Rectal smooth muscle tissue (tissue), 1 donor: Measurements from ENCODE around the gene EOGT.

Experiments
- H3K27ac ChIP-seq: one replicate; pipeline ENCODE4 v1.7.0; 2013; ENCODE audit warnings: low read depth, low read length, inconsistent platforms
- H3K27me3 ChIP-seq: one replicate; pipeline ENCODE4 v1.7.0; 2013; ENCODE audit warnings: low read length; ENCODE audit not compliant: control insufficient read depth, insufficient read depth
- H3K36me3 ChIP-seq: one replicate; pipeline ENCODE4 v1.7.0; 2013; ENCODE audit warnings: low read length; ENCODE audit not compliant: control insufficient read depth, insufficient read depth
- H3K4me1 ChIP-seq: one replicate; pipeline ENCODE4 v1.7.0; 2013; ENCODE audit warnings: low read length; ENCODE audit not compliant: control insufficient read depth, insufficient read depth
- H3K4me3 ChIP-seq: one replicate; pipeline ENCODE4 v1.7.0; 2013; ENCODE audit warnings: low read length
- H3K9ac ChIP-seq: one replicate; pipeline ENCODE4 v1.7.0; 2013; ENCODE audit warnings: low read length

EOGT gene

GRCh38 chr3:69013253-69014021 lies at the start of gene EOGT:
EOGT (minus strand) TSS chr3:69013684; CDS start chr3:69009846, 3,838 bp downstream.
- Histone ChIP-seq H3K36me3 (peaks cover 2% of the 10 kb centered on the region), H3K27ac (peak within 1 kb of the TSS; percentile 96), H3K27me3 (no peaks in the 10 kb centered on the region), H3K4me1 (peaks cover 12% of the 10 kb centered on the region), H3K4me3 (peak within 1 kb of the TSS; percentile 88), H3K9ac (peak within 1 kb of the TSS; percentile 89)

- Histone ChIP-seq H3K36me3 (peaks cover 16% of the 10 kb centered on the region), H3K27ac (no peak overlapping the region), H3K4me3 (no peak overlapping the region), H3K27me3 (no peaks in the 10 kb centered on the region), H3K9ac (no peak overlapping the region), H3K4me1 (no peaks in the 10 kb centered on the region)
These were observed 46.2 kb upstream of the EOGT start for GRCh38 chr3:69059688-69060087.

GRCh38 chr3:69058947-69059224 lies 45.4 kb upstream of the EOGT start:
- H3K36me3 ChIP-seq = peaks cover 16% of the 10 kb centered on the region
- H3K4me1 ChIP-seq = no peaks in the 10 kb centered on the region

GRCh38 chr3:69058180-69058946 lies 44.9 kb upstream of the EOGT start:
- Histone ChIP-seq H3K27ac (no peak overlapping the region), H3K36me3 (peaks cover 16% of the 10 kb centered on the region), H3K4me3 (no peak overlapping the region), H3K4me1 (no peaks in the 10 kb centered on the region), H3K27me3 (no peaks in the 10 kb centered on the region), H3K9ac (no peak overlapping the region)

More at GRCh38 chr3:69058947-69059224, 45.4 kb upstream of the EOGT start:
- H3K9ac ChIP-seq = no peak overlapping the region
- no peaks in the 10 kb centered on the region for H3K27me3 ChIP-seq
- H3K27ac ChIP-seq = no peak overlapping the region
- no peak overlapping the region for H3K4me3 ChIP-seq

- H3K36me3 ChIP-seq = peaks cover 4% of the 10 kb centered on the region
- H3K4me3 ChIP-seq = peak overlapping the region; percentile 99
- H3K27ac ChIP-seq = peak overlapping the region; percentile 86
- H3K4me1 ChIP-seq = peaks cover 12% of the 10 kb centered on the region
- no peak overlapping the region for H3K9ac ChIP-seq
- H3K27me3 ChIP-seq = no peaks in the 10 kb centered on the region
These were observed 39.0 kb upstream of the EOGT start for GRCh38 chr3:69052472-69052898.

DNA sequence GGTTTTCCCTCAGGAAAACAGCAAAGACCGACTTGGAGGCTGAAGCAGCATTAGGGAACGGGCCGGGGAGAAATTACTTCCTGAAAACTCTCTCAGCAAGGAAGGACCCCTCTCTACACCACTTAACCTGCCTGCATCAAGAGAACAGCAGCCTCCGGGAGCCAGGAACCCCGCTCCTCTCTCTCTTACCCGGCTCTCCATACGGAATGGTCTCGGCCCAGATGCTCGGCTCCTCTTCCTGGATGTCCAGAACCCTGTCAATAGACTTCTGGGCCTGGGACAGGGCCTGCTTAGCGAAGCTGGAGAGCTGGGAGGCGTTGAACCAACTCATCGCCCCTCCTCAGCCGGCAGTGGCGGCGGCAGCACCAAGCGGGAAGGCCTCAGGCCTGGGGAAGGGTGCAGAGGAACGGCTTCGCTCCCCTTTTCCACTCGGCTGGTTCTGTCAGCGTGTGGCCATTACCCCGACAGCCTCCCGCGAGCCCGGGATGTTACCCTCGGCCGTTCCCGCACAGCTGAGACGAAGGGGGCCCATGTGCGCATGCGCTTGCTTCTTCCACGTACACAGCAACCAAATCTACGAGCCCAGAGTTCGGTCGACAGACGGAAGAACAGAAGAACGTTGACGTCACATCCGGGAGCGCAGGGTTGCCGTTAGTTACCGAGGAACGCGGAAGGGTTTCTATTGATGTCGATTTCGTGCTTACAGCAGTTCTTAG lies 38.4 kb upstream of the EOGT start, which contains the start of gene TMF1:
TSS of gene TMF1 (minus strand) at position 578 of the 716 bp plus-strand sequence. CDS start at position 331, 247 bp downstream.
- Histone ChIP-seq H3K36me3 (peaks cover 7% of the 10 kb centered on the region), H3K27ac (peak within 1 kb of the TSS; percentile 86), H3K4me3 (peak within 1 kb of the TSS; percentile 99), H3K27me3 (no peaks in the 10 kb centered on the region), H3K9ac (peak within 1 kb of the TSS; percentile 95), H3K4me1 (peaks cover 12% of the 10 kb centered on the region)

- Histone ChIP-seq H3K36me3 (peaks cover 7% of the 10 kb centered on the region), H3K27ac (no peak overlapping the region), H3K4me1 (peaks cover 12% of the 10 kb centered on the region)
These were observed 35.5 kb upstream of the EOGT start for GRCh38 chr3:69048990-69049389.

GRCh38 chr3:69044608-69045007 lies 31.1 kb upstream of the EOGT start:
- Histone ChIP-seq H3K9ac (no peak overlapping the region), H3K27ac (no peak overlapping the region), H3K4me3 (no peak overlapping the region), H3K36me3 (peaks cover 14% of the 10 kb centered on the region), H3K4me1 (peaks cover 4% of the 10 kb centered on the region), H3K27me3 (no peaks in the 10 kb centered on the region)

More at GRCh38 chr3:69048990-69049389, 35.5 kb upstream of the EOGT start:
- H3K4me3 ChIP-seq = no peak overlapping the region
- no peak overlapping the region for H3K9ac ChIP-seq
- no peaks in the 10 kb centered on the region for H3K27me3 ChIP-seq

DNA sequence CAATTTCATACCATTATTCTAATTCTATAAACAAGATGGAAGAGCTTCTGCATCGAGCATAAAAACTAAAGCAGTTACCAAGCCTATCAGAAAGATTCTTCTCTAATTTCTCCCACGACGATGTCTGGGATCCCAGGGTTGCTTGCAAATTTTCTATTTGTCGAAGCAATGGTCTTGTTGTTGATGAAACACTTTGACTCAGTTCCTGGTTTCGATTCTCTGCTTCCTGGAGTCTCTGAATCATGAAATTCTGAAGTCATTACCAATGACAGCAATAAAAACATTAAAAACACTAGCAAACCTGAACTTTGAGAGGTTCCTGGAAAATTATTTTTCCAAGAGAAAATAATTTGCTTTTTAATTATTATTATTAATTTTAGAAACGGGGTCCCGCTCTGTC lies 20.0 kb upstream of the EOGT start:
- Histone ChIP-seq H3K9ac (no peak overlapping the region), H3K27me3 (no peaks in the 10 kb centered on the region), H3K36me3 (peaks cover 15% of the 10 kb centered on the region), H3K27ac (no peak overlapping the region), H3K4me1 (no peaks in the 10 kb centered on the region), H3K4me3 (no peak overlapping the region)

DNA sequence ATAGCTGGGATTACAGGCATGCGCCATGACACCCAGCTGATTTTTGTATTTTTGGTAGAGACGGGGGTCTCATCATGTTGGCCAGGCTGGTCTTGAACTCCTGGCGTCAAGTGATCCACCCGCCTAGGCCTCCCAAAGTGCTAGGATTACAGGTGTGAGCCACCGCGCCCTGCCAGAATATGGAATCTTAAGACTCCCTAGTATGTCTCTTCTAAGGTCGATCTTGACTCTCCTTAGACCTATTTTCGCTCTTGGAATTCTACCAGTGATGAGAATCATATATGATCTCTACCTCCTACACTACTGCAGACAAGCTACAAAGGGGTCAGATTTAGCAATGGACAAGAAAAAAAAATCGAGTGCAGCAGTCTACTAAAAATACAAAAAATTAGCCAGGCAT lies 19.3 kb upstream of the EOGT start:
- no peak overlapping the region for H3K4me3 ChIP-seq
- no peak overlapping the region for H3K27ac ChIP-seq
- no peak overlapping the region for H3K9ac ChIP-seq
- H3K36me3 ChIP-seq = peaks cover 10% of the 10 kb centered on the region
- no peaks in the 10 kb centered on the region for H3K27me3 ChIP-seq
- no peaks in the 10 kb centered on the region for H3K4me1 ChIP-seq

- H3K27ac ChIP-seq = no peak overlapping the region
- H3K36me3 ChIP-seq = peaks cover 10% of the 10 kb centered on the region
- H3K4me1 ChIP-seq = no peaks in the 10 kb centered on the region
- no peak overlapping the region for H3K9ac ChIP-seq
- no peak overlapping the region for H3K4me3 ChIP-seq
- no peaks in the 10 kb centered on the region for H3K27me3 ChIP-seq
These were observed 18.7 kb upstream of the EOGT start for GRCh38 chr3:69032142-69032541.

DNA sequence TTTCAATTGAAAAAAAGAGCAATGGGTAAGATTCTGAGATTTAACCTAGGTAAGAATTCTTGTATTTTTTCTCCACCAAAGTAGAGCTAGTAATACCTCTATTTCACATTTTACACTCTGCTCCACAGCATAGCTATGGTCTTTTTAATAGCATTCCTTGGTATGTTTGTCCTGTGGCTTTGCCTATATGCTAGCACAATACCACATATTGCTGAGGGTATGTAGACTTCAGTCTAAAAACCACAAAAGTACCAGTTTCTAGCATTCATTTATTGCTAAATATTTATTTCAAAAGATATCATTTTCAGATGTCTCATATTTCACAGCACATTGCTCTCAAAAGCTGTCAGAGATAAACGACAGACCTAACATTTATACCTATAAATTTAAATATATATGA lies 18.2 kb upstream of the EOGT start:
- Histone ChIP-seq H3K27ac (no peak overlapping the region), H3K9ac (no peak overlapping the region), H3K27me3 (no peaks in the 10 kb centered on the region), H3K36me3 (peaks cover 10% of the 10 kb centered on the region), H3K4me3 (no peak overlapping the region), H3K4me1 (no peaks in the 10 kb centered on the region)
